H1 (cell line): ENCODE measurements around the gene DPM2. TPM values are rescaled to one million over a fixed set of nuclear protein-coding genes. Genes with fewer than 3 reads are reported as not detected.

Source experiments
- CTCF ChIA-PET: fragments of 300-600 bp; sonication (Branson Sonifier 250); formaldehyde crosslinking; loops from one replicate; lab custom pipeline; 2021; ENCODE audit not compliant: partially characterized antibody; lab: Charles Lee
- POLR2A ChIA-PET: fragments of 300-600 bp; sonication (Branson Sonifier 250); formaldehyde crosslinking; loops from one replicate; lab custom pipeline; 2021; ENCODE audit warnings: inconsistent platforms; ENCODE audit not compliant: partially characterized antibody; lab: Charles Lee
- DNase-seq, 2 experiments: peaks; one replicate each; pipeline versions ENCODE4 v3.0.0 to v3.0.0-alpha.2; 2010 to 2022; ENCODE audit warnings: low spot score in 2 of 2, low read depth in 1 of 2, mixed read lengths in 1 of 2
- FAIRE-seq: peaks from 2 replicates; lab custom pipeline; 2011; peaks lifted over from hg19 to GRCh38; lab: Jason Lieb, UNC
- H2AFZ ChIP-seq: 2 replicates; pipeline ENCODE4 v1.8.1; 2012; ENCODE audit warnings: low read length, inconsistent platforms
- H2AK5ac ChIP-seq: 2 replicates; pipeline ENCODE4 v1.6.1; 2013; ENCODE audit warnings: low read depth, low read length
- H2BK120ac ChIP-seq: replicated peaks from 2 replicates; pipeline ENCODE3; 2013; ENCODE audit warnings: low read depth, low read length, inconsistent platforms
- H2BK12ac ChIP-seq: 2 replicates; pipeline ENCODE4 v1.6.1; 2013; ENCODE audit warnings: low read depth, low read length
- H2BK15ac ChIP-seq: 2 replicates; pipeline ENCODE4 v1.6.1; 2013; ENCODE audit warnings: low read length
- H2BK20ac ChIP-seq: 2 replicates; pipeline ENCODE4 v1.6.1; 2013; ENCODE audit warnings: low read length
- H2BK5ac ChIP-seq: 2 replicates; pipeline ENCODE4 v1.6.1; 2013; ENCODE audit warnings: low read depth, low read length
- H3K14ac ChIP-seq: 2 replicates; pipeline ENCODE4 v1.6.1; 2013; ENCODE audit warnings: inconsistent platforms; ENCODE audit not compliant: insufficient read length
- H3K18ac ChIP-seq: 2 replicates; pipeline ENCODE4 v1.6.1; 2013; ENCODE audit warnings: low read length; ENCODE audit errors: extremely low read depth
- H3K23ac ChIP-seq: 2 replicates; pipeline ENCODE4 v1.6.1; 2013; ENCODE audit warnings: inconsistent platforms; ENCODE audit not compliant: insufficient read length
- H3K23me2 ChIP-seq: 2 replicates; pipeline ENCODE4 v1.6.1; 2013; ENCODE audit warnings: low read depth, low read length
- H3K27ac ChIP-seq: 2 replicates; pipeline ENCODE4 v1.6.1; 2011; ENCODE audit warnings: low read depth, low read length, inconsistent platforms
- H3K27me3 ChIP-seq, 4 experiments: replicated peaks in 1 of 4; 1 replicate in 1 of 4; 2 replicates in 3 of 4; pipeline versions ENCODE4 v1.6.1 to v1.8.1; 2011 to 2013; ENCODE audit warnings: low read length in 3 of 4, mild to moderate bottlenecking in 3 of 4, inconsistent platforms in 2 of 4, mixed read lengths in 2 of 4, moderate library complexity in 1 of 4; ENCODE audit not compliant: control insufficient read depth in 3 of 4, insufficient read depth in 3 of 4; ENCODE audit errors: extremely low read depth in 1 of 4
- H3K36me3 ChIP-seq, 4 experiments: 2 replicates each; pipeline versions ENCODE4 v1.6.1 to v1.8.1; 2011 to 2013; ENCODE audit warnings: mild to moderate bottlenecking in 4 of 4, low read length in 3 of 4, moderate library complexity in 2 of 4, control low read depth in 1 of 4, inconsistent platforms in 1 of 4; ENCODE audit not compliant: insufficient read depth in 4 of 4, control insufficient read depth in 2 of 4
- H3K4ac ChIP-seq: replicated peaks from 2 replicates; pipeline ENCODE3; 2013; ENCODE audit warnings: low read length, low read depth, mixed read lengths, inconsistent platforms; ENCODE audit not compliant: insufficient read length
- H3K4me1 ChIP-seq, 4 experiments: replicated peaks in 1 of 4; 1 replicate in 1 of 4; 2 replicates in 3 of 4; pipeline versions ENCODE4 v1.6.1 to v1.8.1; 2011 to 2013; ENCODE audit warnings: low read length in 3 of 4, inconsistent platforms in 2 of 4, mixed read lengths in 1 of 4; ENCODE audit not compliant: insufficient read depth in 4 of 4, control insufficient read depth in 3 of 4
- H3K4me2 ChIP-seq, 2 experiments: 2 replicates each; pipeline versions ENCODE4 v1.6.1 to v1.8.1; 2011 to 2013; ENCODE audit warnings: low read depth in 2 of 2, low read length in 2 of 2, control low read depth in 1 of 2, inconsistent platforms in 1 of 2, mild to moderate bottlenecking in 1 of 2; ENCODE audit not compliant: insufficient read depth in 1 of 2
- H3K4me3 ChIP-seq, 4 experiments: fragments of 200-600, 300-600 bp in 1 of 4; sonication (generic), shearing (Covaris generic), sonication (Bioruptor Twin) in 1 of 4; 2 replicates each; pipeline versions ENCODE4 v1.5.1 to v1.8.1; 2011 to 2016; ENCODE audit warnings: low read length in 4 of 4, low read depth in 3 of 4, control low read depth in 2 of 4, inconsistent platforms in 2 of 4, mild to moderate bottlenecking in 2 of 4, mixed read lengths in 1 of 4, moderate library complexity in 1 of 4; ENCODE audit not compliant: insufficient read depth in 2 of 4; ENCODE audit errors: extremely low read depth in 1 of 4
- H3K56ac ChIP-seq: replicated peaks from 2 replicates; pipeline ENCODE3; 2013; ENCODE audit warnings: low read depth, mild to moderate bottlenecking, mixed read lengths, low read length, inconsistent platforms; ENCODE audit not compliant: insufficient read length
- H3K79me1 ChIP-seq: 2 replicates; pipeline ENCODE4 v1.6.1; 2013; ENCODE audit warnings: low read depth, low read length, control low read depth
- H3K79me2 ChIP-seq, 2 experiments: 2 replicates each; pipeline versions ENCODE4 v1.6.1 to v1.8.1; 2012 to 2013; ENCODE audit warnings: low read length in 2 of 2, mild to moderate bottlenecking in 2 of 2, inconsistent platforms in 1 of 2; ENCODE audit not compliant: insufficient read depth in 2 of 2, control insufficient read depth in 1 of 2
- H3K9ac ChIP-seq, 4 experiments: replicated peaks in 1 of 4; 1 replicate in 1 of 4; 2 replicates in 3 of 4; pipeline versions ENCODE4 v1.6.1 to v1.8.1; 2011 to 2013; ENCODE audit warnings: low read depth in 3 of 4, low read length in 3 of 4, control low read depth in 2 of 4, mild to moderate bottlenecking in 2 of 4, moderate library complexity in 2 of 4, inconsistent platforms in 1 of 4; ENCODE audit errors: extremely low read depth in 1 of 4
- H3K9me3 ChIP-seq, 2 experiments: 2 replicates each; pipeline versions ENCODE4 v1.6.1 to v1.8.1; 2012 to 2013; ENCODE audit warnings: mild to moderate bottlenecking in 2 of 2, moderate library complexity in 2 of 2, control low read depth in 1 of 2, inconsistent platforms in 1 of 2, low read depth in 1 of 2, low read length in 1 of 2, mixed read lengths in 1 of 2; ENCODE audit not compliant: insufficient read depth in 2 of 2
- H4K20me1 ChIP-seq, 2 experiments: replicated peaks in 1 of 2; 2 replicates each; pipeline versions ENCODE3 to v1.8.1; 2011 to 2013; ENCODE audit warnings: inconsistent platforms in 2 of 2, low read length in 2 of 2, mild to moderate bottlenecking in 1 of 2; ENCODE audit not compliant: insufficient read depth in 2 of 2, control insufficient read depth in 1 of 2
- H4K5ac ChIP-seq: 2 replicates; pipeline ENCODE4 v1.6.1; 2013; ENCODE audit warnings: low read length, low read depth, mixed read lengths, inconsistent platforms; ENCODE audit not compliant: insufficient read length
- H4K8ac ChIP-seq: 2 replicates; pipeline ENCODE4 v1.8.0; 2013; ENCODE audit warnings: mild to moderate bottlenecking, moderate library complexity, low read length, inconsistent platforms; ENCODE audit not compliant: insufficient read depth; ENCODE audit errors: extremely low read depth
- H4K91ac ChIP-seq: replicated peaks from 2 replicates; pipeline ENCODE3; 2013; ENCODE audit warnings: low read length, mixed read lengths, inconsistent platforms; ENCODE audit not compliant: insufficient read length
- CHD2 ChIP-seq: IDR thresholded peaks from 2 replicates; pipeline ENCODE4 v1.6.1; 2012; ENCODE audit warnings: low read length, improper control_type of control experiment
- CTCF ChIP-seq, 3 experiments: IDR thresholded peaks; 1 replicate in 2 of 3; 2 replicates in 1 of 3; pipeline versions ENCODE4 v1.5.1 to v1.6.1; 2011; ENCODE audit warnings: low read length in 3 of 3, mild to moderate bottlenecking in 3 of 3, inconsistent platforms in 2 of 3, low read depth in 1 of 3, moderate library complexity in 1 of 3; ENCODE audit not compliant: insufficient read depth in 1 of 3; ENCODE audit errors: control extremely low read depth in 1 of 3
- E2F6 ChIP-seq: IDR thresholded peaks from 2 replicates; pipeline ENCODE4 v1.6.1; 2012; ENCODE audit warnings: inconsistent platforms
- JUN ChIP-seq: IDR thresholded peaks from 2 replicates; pipeline ENCODE4 v1.6.1; 2011; ENCODE audit warnings: low read depth, mild to moderate bottlenecking, improper control_type of control experiment, low read length
- RBBP5 ChIP-seq: IDR thresholded peaks from 2 replicates; pipeline ENCODE4 v1.7.1; 2012; ENCODE audit warnings: low read depth, mild to moderate bottlenecking, inconsistent platforms, low read length, moderate library complexity, borderline replicate concordance
- RXRA ChIP-seq: IDR thresholded peaks from 2 replicates; pipeline ENCODE4 v1.6.1; 2011; ENCODE audit warnings: low read depth, mild to moderate bottlenecking, low read length, moderate library complexity; ENCODE audit not compliant: insufficient read depth
- SIN3A ChIP-seq, 2 experiments: IDR thresholded peaks in 1 of 2; conservative IDR thresholded peaks in 1 of 2; 2 replicates each; pipeline ENCODE4 v1.6.1; 2011 to 2012; ENCODE audit warnings: low read length in 2 of 2, improper control_type of control experiment in 1 of 2, low read depth in 1 of 2, mild to moderate bottlenecking in 1 of 2
- WGBS, 2 experiments: shearing (Covaris generic) in 1 of 2; methylation state at CpG; one replicate each; pipeline versions ENCODE4 v1.1.6 to v1.1.7; 2013 to 2015; ENCODE audit warnings: low lambda C conversion rate in 2 of 2, mixed read lengths in 2 of 2, inconsistent platforms in 1 of 2, low coverage in 1 of 2, missing lambda C conversion rate in 1 of 2; ENCODE audit not compliant: insufficient replicate concordance in 2 of 2, insufficient coverage in 1 of 2, insufficient read length in 1 of 2; ENCODE audit errors: extremely low coverage in 1 of 2, missing lambda C conversion rate in 1 of 2; 5-methylcytosine and 5-hydroxymethylcytosine counted together
- polyA plus RNA-seq, 7 experiments: library from polyadenylated mRNA; depleted of rRNA in 3 of 7; stranded (reverse) in 5 of 7; unstranded in 2 of 7; fragments of >200 nt in 5 of 7; fragments of 200-250 nt in 2 of 7; gene quantifications; 1 replicate in 5 of 7; 2 replicates in 1 of 7; 4 replicates in 1 of 7; pipeline versions ENCODE4 v1.2.1 to v1.2.3, GENCODE V29; 2011 to 2013; ENCODE audit warnings: missing spikeins in 2 of 7, mixed read lengths in 2 of 7
- total RNA-seq: library from RNA; stranded (reverse); fragmentation: NEBNext Ultra II Directional; extraction: Animal tissue kit (Norgen Biotek cat#: 25700); gene quantifications from 2 replicates; pipeline ENCODE4 v1.2.1, GENCODE V29; 2021

DPM2 gene
- total and polyA plus RNA-seq, 2 of the 8 experiments (the other 6 are each of a cell fraction or from before 2014, with no cell fraction given): 45.4 to 95.4 TPM

GRCh38 chr9:127977884-127978647, 40.4 kb upstream of the DPM2 start:
- H2BK20ac ChIP-seq: no peak overlapping the region
- H3K9me3 ChIP-seq: no peaks in the 10 kb centered on the region
- no peak overlapping the region for H3K56ac ChIP-seq
- H3K9ac ChIP-seq: peak overlapping the region in 1 of 4 experiments; percentile 58; a peak in 2 of 7 replicates
- H3K18ac ChIP-seq: peak overlapping the region; percentile 75
- H3K4me2 ChIP-seq: peak overlapping the region; percentile 73 to 97
- no peak overlapping the region for H3K14ac ChIP-seq
- H4K91ac ChIP-seq: peak overlapping the region; percentile 39
- H3K4me1 ChIP-seq: peaks cover 4 to 48% (median 38%) of the 10 kb centered on the region in 4 experiments
- FAIRE-seq (no peak), DNase-seq (no peak)
- peaks cover 47% of the 10 kb centered on the region for H3K79me1 ChIP-seq
- H3K27me3 ChIP-seq: no peaks in the 10 kb centered on the region
- no peak overlapping the region for H3K27ac ChIP-seq
- peaks cover 52 to 54% of the 10 kb centered on the region in 2 experiments for H4K20me1 ChIP-seq
- H4K5ac ChIP-seq: no peak overlapping the region
- H2BK5ac ChIP-seq: peak overlapping the region; percentile 39
- POLR2A ChIA-PET: interaction anchor here (0.8 to 3.6 kb wide), 10 partner anchors 7 to 124 kb away, joined by 3 to 9 read pairs (median 4); partner anchors contain the start of gene PIP5KL1
- H2AK5ac ChIP-seq: peak overlapping the region; percentile 3; the same call in 1 of the 2 replicates
- peaks cover 22 to 69% of the 10 kb centered on the region in 2 experiments for H3K79me2 ChIP-seq
- H2BK15ac ChIP-seq: no peak overlapping the region
- CTCF ChIA-PET: interaction anchor here (0.9 to 7.9 kb wide), 12 partner anchors 16 to 139 kb away, joined by 3 to 55 read pairs (median 8); partner anchors contain the start of gene NAIF1
- 71% methylated on average over 12 of the region's 12 CpGs; no CpG with 5 or more reads in 1 of the 2 experiments for WGBS, 2 experiments
- no peak overlapping the region for H2BK120ac ChIP-seq
- H3K23me2 ChIP-seq: peaks cover 7% of the 10 kb centered on the region; the same call in 1 of the 2 replicates
- H3K4ac ChIP-seq: no peak overlapping the region
- H3K23ac ChIP-seq: no peak overlapping the region
- no peaks in the 10 kb centered on the region for H3K36me3 ChIP-seq
- H4K8ac ChIP-seq: peak overlapping the region; percentile 29; the same call in 1 of the 2 replicates
- no peak overlapping the region for H2BK12ac ChIP-seq
- H3K4me3 ChIP-seq: peak overlapping the region in 3 of 4 experiments; percentile 32 to 99 (median 40); a peak in 7 of 8 replicates
- no peak overlapping the region for H2AFZ ChIP-seq
- TF ChIP-seq CHD2: no peak
- TF ChIP-seq CTCF (IDR thresholded peaks at IDR 0.05; ENCODE audit: control extremely low read depth in 1 of 3, insufficient read depth in 1 of 3, low read depth in 1 of 3, low read length in 3 of 3): peak in 1 of 3 experiments; percentile 28; a peak in 1 of 4 replicates
- TF ChIP-seq RBBP5: no peak
- TF ChIP-seq E2F6: no peak
- 0 out of 4 replicates have a peak, but pooled peaks of 1 of the 2 experiments have one; percentile 59 for TF ChIP-seq SIN3A (conservative IDR thresholded peaks at IDR 0.05 in 1 of 2, IDR thresholded peaks at IDR 0.05 in 1 of 2; ENCODE audit: low read depth in 1 of 2, low read length in 2 of 2)
- no peak for TF ChIP-seq JUN
- TF ChIP-seq RXRA: no peak
